K562 (cell line): ENCODE data around the gene SYNGR3.

Experiments
- EP300 ChIP-seq: IDR thresholded peaks from 2 replicates; pipeline ENCODE4 v1.6.1; 2012; ENCODE audit warnings: low read length, improper control_type of control experiment
- YY1 ChIP-seq, 3 experiments: IDR thresholded peaks; 2 replicates each; pipeline ENCODE4 v1.6.1; 2011; ENCODE audit warnings: low read length in 2 of 3, mild to moderate bottlenecking in 2 of 3, moderate library complexity in 2 of 3, borderline replicate concordance in 1 of 3, control low read depth in 1 of 3, low read depth in 1 of 3; ENCODE audit not compliant: insufficient read depth in 3 of 3, insufficient replicate concordance in 2 of 3, control insufficient read depth in 1 of 3, insufficient read length in 1 of 3; ENCODE audit errors: extremely low read depth in 1 of 3
- ZNF592 ChIP-seq: fragments of 450-650 bp; IDR thresholded peaks from 2 replicates; pipeline ENCODE4 v1.6.1; 2017; ENCODE audit warnings: antibody characterized with exemption, mild to moderate bottlenecking

GRCh38 chr16:1949507-1949906, 40.3 kb upstream of the SYNGR3 start:
- TF ChIP-seq YY1 (IDR thresholded peaks at IDR 0.05; ENCODE audit: borderline replicate concordance in 1 of 3, control insufficient read depth in 1 of 3, extremely low read depth in 1 of 3, insufficient read depth in 3 of 3, insufficient read length in 1 of 3, insufficient replicate concordance in 2 of 3, low read depth in 1 of 3, low read length in 2 of 3): no peak
- TF ChIP-seq ZNF592: no peak
- TF ChIP-seq EP300: no peak
